ENCODE measurements around the gene SKIC2.
A peak's percentile ranks its signal among the peaks of the same experiment; 100 is the strongest.

Gene SKIC2

GRCh38 chr6:31968326-31968725, 9.4 kb downstream of the SKIC2 start (continued):
- no peak for TF ChIP-seq ZNF747 (tag by site-specific recombination; IDR thresholded peaks at IDR 0.05)
- TF ChIP-seq SP3 (tag by site-specific recombination; IDR thresholded peaks at IDR 0.05): no peak
- TF ChIP-seq ZNF791 (tag by site-specific recombination; IDR thresholded peaks at IDR 0.05): no peak
- TF ChIP-seq ZNF560 (tag by site-specific recombination; IDR thresholded peaks at IDR 0.05; ENCODE audit: borderline replicate concordance): no peak
- TF ChIP-seq ZSCAN18 (tag by site-specific recombination; IDR thresholded peaks at IDR 0.05): no peak
- TF ChIP-seq GLIS1 (tag by site-specific recombination; IDR thresholded peaks at IDR 0.05): no peak
- no peak for TF ChIP-seq ZNF514 (tag by site-specific recombination; IDR thresholded peaks at IDR 0.05)

GRCh38 chr6:31968791-31969711, 10.1 kb downstream of the SKIC2 start:
- Histone ChIP-seq H3K4me1 (ENCODE audit: control insufficient read depth, insufficient read depth, low read length) (peaks cover 5% of the 10 kb centered on the region), H3K36me3 (ENCODE audit: control insufficient read depth in 2 of 2, insufficient read depth in 1 of 2, low read length in 2 of 2) (peaks cover 13 to 70% of the 10 kb centered on the region in 2 experiments; a peak in 2 of 3 replicates), H3K27ac (ENCODE audit: extremely low read depth, low read depth, low read length) (peak overlapping the region; percentile 6; the same call in 1 of the 2 replicates), H3K4me3 (ENCODE audit: low read depth, low read length) (no peak overlapping the region), H3K9me3 (ENCODE audit: control insufficient read depth, insufficient read depth, low read depth, low read length) (no peaks in the 10 kb centered on the region)
- TF ChIP-seq ZNF747 (tag by site-specific recombination; IDR thresholded peaks at IDR 0.05) (no peak), ZNF830 (tag by site-specific recombination; IDR thresholded peaks at IDR 0.05; ENCODE audit: low read depth) (no peak), ZNF704 (tag by site-specific recombination; IDR thresholded peaks at IDR 0.05) (no peak), ZNF670 (tag by site-specific recombination; IDR thresholded peaks at IDR 0.05; ENCODE audit: low read depth) (no peak), FEZF1 (tag by site-specific recombination; IDR thresholded peaks at IDR 0.05) (no peak), AEBP2 (tag by site-specific recombination; IDR thresholded peaks at IDR 0.05; ENCODE audit: borderline replicate concordance) (no peak), ZNF341 (tag by site-specific recombination; IDR thresholded peaks at IDR 0.05; ENCODE audit: low read depth) (no peak), ZFP37 (tag by site-specific recombination; IDR thresholded peaks at IDR 0.05) (no peak), ZNF202 (tag by site-specific recombination; IDR thresholded peaks at IDR 0.05; ENCODE audit: borderline replicate concordance) (no peak), ZNF121 (tag by site-specific recombination; IDR thresholded peaks at IDR 0.05) (no peak), KLF16 (tag by site-specific recombination; IDR thresholded peaks at IDR 0.05) (no peak), ZNF404 (tag by site-specific recombination; IDR thresholded peaks at IDR 0.05) (no peak), ZNF157 (tag by site-specific recombination; IDR thresholded peaks at IDR 0.05) (no peak), ZXDB (tag by site-specific recombination; IDR thresholded peaks at IDR 0.05) (no peak), ZNF169 (tag by site-specific recombination; IDR thresholded peaks at IDR 0.05) (no peak), KLF17 (tag by site-specific recombination; IDR thresholded peaks at IDR 0.05) (no peak)
- POLR2A ChIA-PET: interaction anchor here (0.6 to 4.6 kb wide), 8 partner anchors 7 to 142 kb away, joined by 3 to 64 read pairs (median 8); partner anchors contain the start of genes EHMT2, HSPA1B, NELFE and SKIC2
- CTCF ChIA-PET: interaction anchor here (0.6 to 2.0 kb wide), 4 partner anchors 12 to 1291 kb away, joined by 3 to 7 read pairs (median 6); no protein-coding TSS in a partner anchor

All from HEK293 (cell line).